WTC11 (cell line): Measurements from ENCODE around the gene MDK.

Source experiments
- CBFB ChIP-seq: sonication (generic); formaldehyde crosslinking; IDR thresholded peaks from 2 replicates; pipeline ENCODE4 v1.8.1; 2022; ENCODE audit warnings: mild to moderate bottlenecking, low read depth, missing genetic modification reagents
- CREB1 ChIP-seq: sonication (generic); formaldehyde crosslinking; IDR thresholded peaks from 2 replicates; pipeline ENCODE4 v1.8.0; 2023; ENCODE audit warnings: mild to moderate bottlenecking, missing genetic modification reagents
- CREM ChIP-seq: sonication (generic); formaldehyde crosslinking; IDR thresholded peaks from 2 replicates; pipeline ENCODE4 v1.8.1; 2022; ENCODE audit warnings: mild to moderate bottlenecking, missing genetic modification reagents, moderate library complexity
- ESRRA ChIP-seq: sonication (generic); formaldehyde crosslinking; IDR thresholded peaks from 2 replicates; pipeline ENCODE4 v1.8.1; 2022; ENCODE audit warnings: mild to moderate bottlenecking, missing genetic modification reagents, borderline replicate concordance
- OVOL2 ChIP-seq: fragments of 250-450 bp; sonication (Bioruptor Pico); IDR thresholded peaks from 2 replicates; pipeline ENCODE4 v1.9.0; 2021; ENCODE audit warnings: mild to moderate bottlenecking, borderline replicate concordance
- RELA ChIP-seq: sonication (generic); formaldehyde crosslinking; IDR thresholded peaks from 2 replicates; pipeline ENCODE4 v1.8.1; 2022; ENCODE audit warnings: missing genetic modification reagents, mild to moderate bottlenecking, borderline replicate concordance
- TCF7 ChIP-seq: sonication (generic); formaldehyde crosslinking; IDR thresholded peaks from 2 replicates; pipeline ENCODE4 v1.8.0; 2022; ENCODE audit warnings: mild to moderate bottlenecking, low read depth, missing genetic modification reagents, moderate library complexity
- TP53 ChIP-seq: sonication (generic); formaldehyde crosslinking; IDR thresholded peaks from 2 replicates; pipeline ENCODE4 v1.8.1; 2023; ENCODE audit warnings: mild to moderate bottlenecking, missing genetic modification reagents
- TF ChIP-seq, protein P1 (sequence below): fragments of 200-600 bp; IDR thresholded peaks from 2 replicates; pipeline ENCODE4 v1.8.0; 2022; ENCODE audit warnings: antibody characterized with exemption
- TF ChIP-seq, protein P2 (sequence below): sonication (generic); formaldehyde crosslinking; conservative IDR thresholded peaks from 2 replicates; pipeline ENCODE4 v1.8.1; 2023; ENCODE audit warnings: mild to moderate bottlenecking, low read depth, missing genetic modification reagents, moderate library complexity
- TF ChIP-seq, protein P3 (sequence below): sonication (generic); formaldehyde crosslinking; IDR thresholded peaks from 2 replicates; pipeline ENCODE4 v1.8.1; 2023; ENCODE audit warnings: mild to moderate bottlenecking, missing genetic modification reagents, moderate library complexity
- TF ChIP-seq, protein P4 (sequence below): sonication (generic); formaldehyde crosslinking; IDR thresholded peaks from 2 replicates; pipeline ENCODE4 v1.8.1; 2022; ENCODE audit warnings: mild to moderate bottlenecking, missing genetic modification reagents, moderate library complexity, borderline replicate concordance
- TF ChIP-seq, protein P5 (sequence below): sonication (generic); formaldehyde crosslinking; IDR thresholded peaks from 2 replicates; pipeline ENCODE4 v1.8.1; 2023; ENCODE audit warnings: mild to moderate bottlenecking, missing genetic modification reagents

DNA sequence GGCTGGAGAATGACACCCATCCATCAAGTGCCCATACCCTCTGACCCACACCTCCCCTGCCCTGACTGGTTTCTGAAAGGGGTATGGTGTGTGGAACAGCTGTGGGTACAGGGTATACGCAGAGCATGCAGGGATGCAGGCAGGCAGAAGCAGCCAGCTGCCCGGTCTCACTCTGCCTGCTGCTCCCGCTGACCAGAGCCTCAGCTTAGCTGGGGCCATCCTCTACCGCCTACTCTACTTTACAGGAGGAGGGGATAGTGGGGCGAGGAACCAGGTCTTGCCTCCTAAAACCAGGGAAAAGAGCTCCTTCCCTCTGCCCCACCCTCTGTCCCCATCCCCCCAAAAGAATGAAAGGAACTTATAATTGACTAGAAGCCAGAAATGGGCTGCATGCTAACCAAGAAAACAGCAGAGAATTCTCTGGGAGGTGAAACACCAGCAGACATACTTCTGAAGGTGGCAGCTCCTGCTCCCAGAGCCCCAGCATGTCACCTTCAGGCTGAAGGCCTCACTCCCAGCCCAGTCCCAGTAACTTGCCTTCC lies 23.1 kb downstream of the MDK start:
- TF ChIP-seq, protein P1, sequence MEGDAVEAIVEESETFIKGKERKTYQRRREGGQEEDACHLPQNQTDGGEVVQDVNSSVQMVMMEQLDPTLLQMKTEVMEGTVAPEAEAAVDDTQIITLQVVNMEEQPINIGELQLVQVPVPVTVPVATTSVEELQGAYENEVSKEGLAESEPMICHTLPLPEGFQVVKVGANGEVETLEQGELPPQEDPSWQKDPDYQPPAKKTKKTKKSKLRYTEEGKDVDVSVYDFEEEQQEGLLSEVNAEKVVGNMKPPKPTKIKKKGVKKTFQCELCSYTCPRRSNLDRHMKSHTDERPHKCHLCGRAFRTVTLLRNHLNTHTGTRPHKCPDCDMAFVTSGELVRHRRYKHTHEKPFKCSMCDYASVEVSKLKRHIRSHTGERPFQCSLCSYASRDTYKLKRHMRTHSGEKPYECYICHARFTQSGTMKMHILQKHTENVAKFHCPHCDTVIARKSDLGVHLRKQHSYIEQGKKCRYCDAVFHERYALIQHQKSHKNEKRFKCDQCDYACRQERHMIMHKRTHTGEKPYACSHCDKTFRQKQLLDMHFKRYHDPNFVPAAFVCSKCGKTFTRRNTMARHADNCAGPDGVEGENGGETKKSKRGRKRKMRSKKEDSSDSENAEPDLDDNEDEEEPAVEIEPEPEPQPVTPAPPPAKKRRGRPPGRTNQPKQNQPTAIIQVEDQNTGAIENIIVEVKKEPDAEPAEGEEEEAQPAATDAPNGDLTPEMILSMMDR = no peak
- TF ChIP-seq CBFB (CRISPR knock-in tag) (no peak), TCF7 (CRISPR knock-in tag) (no peak), RELA (CRISPR knock-in tag) (no peak), CREM (no peak), ESRRA (no peak), CREB1 (no peak), TP53 (no peak), OVOL2 (no peak)
- TF ChIP-seq, protein P2, sequence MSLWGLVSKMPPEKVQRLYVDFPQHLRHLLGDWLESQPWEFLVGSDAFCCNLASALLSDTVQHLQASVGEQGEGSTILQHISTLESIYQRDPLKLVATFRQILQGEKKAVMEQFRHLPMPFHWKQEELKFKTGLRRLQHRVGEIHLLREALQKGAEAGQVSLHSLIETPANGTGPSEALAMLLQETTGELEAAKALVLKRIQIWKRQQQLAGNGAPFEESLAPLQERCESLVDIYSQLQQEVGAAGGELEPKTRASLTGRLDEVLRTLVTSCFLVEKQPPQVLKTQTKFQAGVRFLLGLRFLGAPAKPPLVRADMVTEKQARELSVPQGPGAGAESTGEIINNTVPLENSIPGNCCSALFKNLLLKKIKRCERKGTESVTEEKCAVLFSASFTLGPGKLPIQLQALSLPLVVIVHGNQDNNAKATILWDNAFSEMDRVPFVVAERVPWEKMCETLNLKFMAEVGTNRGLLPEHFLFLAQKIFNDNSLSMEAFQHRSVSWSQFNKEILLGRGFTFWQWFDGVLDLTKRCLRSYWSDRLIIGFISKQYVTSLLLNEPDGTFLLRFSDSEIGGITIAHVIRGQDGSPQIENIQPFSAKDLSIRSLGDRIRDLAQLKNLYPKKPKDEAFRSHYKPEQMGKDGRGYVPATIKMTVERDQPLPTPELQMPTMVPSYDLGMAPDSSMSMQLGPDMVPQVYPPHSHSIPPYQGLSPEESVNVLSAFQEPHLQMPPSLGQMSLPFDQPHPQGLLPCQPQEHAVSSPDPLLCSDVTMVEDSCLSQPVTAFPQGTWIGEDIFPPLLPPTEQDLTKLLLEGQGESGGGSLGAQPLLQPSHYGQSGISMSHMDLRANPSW = no peak
- TF ChIP-seq, protein P3, sequence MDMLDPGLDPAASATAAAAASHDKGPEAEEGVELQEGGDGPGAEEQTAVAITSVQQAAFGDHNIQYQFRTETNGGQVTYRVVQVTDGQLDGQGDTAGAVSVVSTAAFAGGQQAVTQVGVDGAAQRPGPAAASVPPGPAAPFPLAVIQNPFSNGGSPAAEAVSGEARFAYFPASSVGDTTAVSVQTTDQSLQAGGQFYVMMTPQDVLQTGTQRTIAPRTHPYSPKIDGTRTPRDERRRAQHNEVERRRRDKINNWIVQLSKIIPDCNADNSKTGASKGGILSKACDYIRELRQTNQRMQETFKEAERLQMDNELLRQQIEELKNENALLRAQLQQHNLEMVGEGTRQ (CRISPR knock-in tag) = no peak
- TF ChIP-seq, protein P4, sequence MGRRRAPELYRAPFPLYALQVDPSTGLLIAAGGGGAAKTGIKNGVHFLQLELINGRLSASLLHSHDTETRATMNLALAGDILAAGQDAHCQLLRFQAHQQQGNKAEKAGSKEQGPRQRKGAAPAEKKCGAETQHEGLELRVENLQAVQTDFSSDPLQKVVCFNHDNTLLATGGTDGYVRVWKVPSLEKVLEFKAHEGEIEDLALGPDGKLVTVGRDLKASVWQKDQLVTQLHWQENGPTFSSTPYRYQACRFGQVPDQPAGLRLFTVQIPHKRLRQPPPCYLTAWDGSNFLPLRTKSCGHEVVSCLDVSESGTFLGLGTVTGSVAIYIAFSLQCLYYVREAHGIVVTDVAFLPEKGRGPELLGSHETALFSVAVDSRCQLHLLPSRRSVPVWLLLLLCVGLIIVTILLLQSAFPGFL = no peak
- TF ChIP-seq, protein P5, sequence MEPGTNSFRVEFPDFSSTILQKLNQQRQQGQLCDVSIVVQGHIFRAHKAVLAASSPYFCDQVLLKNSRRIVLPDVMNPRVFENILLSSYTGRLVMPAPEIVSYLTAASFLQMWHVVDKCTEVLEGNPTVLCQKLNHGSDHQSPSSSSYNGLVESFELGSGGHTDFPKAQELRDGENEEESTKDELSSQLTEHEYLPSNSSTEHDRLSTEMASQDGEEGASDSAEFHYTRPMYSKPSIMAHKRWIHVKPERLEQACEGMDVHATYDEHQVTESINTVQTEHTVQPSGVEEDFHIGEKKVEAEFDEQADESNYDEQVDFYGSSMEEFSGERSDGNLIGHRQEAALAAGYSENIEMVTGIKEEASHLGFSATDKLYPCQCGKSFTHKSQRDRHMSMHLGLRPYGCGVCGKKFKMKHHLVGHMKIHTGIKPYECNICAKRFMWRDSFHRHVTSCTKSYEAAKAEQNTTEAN = no peak
